Esophagus muscularis mucosa (tissue), 3 donors: ENCODE data around the gene UVSSA.

Experiments used
- POLR2A ChIP-seq: fragments of 450-650 bp; IDR thresholded peaks from one replicate; pipeline ENCODE4 v1.6.1; 2017; ENCODE audit warnings: antibody characterized with exemption, moderate library complexity, mild to moderate bottlenecking, low read depth
- POLR2AphosphoS5 ChIP-seq, 2 donors: sonication (generic); formaldehyde crosslinking; IDR thresholded peaks; one replicate each; pipeline ENCODE4 v1.6.1; 2017; ENCODE audit warnings: antibody characterized with exemption in 2 of 2
- TF ChIP-seq, protein P1 (sequence below), 3 experiments: fragments of 200-600 bp in 2 of 3; fragments of 450-650 bp in 1 of 3; sonication (generic) in 2 of 3; IDR thresholded peaks; one replicate each; pipeline ENCODE4 v1.5.1; 2017 to 2019; ENCODE audit warnings: antibody characterized with exemption in 3 of 3, mild to moderate bottlenecking in 2 of 3, moderate library complexity in 1 of 3

DNA sequence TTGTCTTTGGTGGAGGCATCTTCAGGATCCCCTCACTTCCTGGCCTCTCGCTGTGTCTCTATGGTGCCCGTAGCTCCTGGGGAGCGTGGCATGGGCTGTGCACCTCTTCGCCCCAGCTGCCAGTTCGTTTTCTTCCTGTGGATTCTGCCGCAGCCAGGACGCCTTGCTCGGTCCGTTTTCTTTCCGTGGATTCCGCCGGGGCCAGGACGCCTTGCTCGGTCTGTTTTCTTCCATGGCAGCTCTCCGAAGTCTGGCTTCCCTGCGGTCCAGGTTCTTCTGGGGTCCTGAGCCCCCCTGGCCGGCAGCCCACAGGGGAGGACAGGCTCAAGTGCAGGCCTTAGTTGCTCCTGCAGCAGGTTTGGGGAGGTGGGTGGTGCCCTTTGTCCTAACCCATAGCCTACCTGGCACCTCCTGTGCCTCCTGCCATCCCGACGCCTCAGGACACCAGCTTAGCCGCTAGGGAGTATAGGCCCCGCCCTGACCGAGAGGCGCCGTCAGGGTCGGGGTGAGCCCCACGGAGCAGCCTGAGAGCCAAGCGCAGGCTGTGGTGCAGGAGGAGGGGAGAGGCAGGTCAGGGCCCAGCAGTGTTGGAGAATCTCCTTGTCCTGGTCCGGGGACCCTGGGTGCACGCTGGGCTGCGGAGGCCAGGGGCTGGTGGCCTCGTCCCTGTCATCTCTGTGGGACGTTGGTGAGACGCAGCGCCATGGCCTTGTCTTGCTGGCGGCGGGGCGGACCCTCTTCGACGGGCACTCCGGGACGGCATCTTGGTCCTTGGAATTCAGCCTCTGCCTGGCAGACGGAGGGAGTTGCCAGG, 27.1 kb downstream of the UVSSA start:
- TF ChIP-seq, protein P1, sequence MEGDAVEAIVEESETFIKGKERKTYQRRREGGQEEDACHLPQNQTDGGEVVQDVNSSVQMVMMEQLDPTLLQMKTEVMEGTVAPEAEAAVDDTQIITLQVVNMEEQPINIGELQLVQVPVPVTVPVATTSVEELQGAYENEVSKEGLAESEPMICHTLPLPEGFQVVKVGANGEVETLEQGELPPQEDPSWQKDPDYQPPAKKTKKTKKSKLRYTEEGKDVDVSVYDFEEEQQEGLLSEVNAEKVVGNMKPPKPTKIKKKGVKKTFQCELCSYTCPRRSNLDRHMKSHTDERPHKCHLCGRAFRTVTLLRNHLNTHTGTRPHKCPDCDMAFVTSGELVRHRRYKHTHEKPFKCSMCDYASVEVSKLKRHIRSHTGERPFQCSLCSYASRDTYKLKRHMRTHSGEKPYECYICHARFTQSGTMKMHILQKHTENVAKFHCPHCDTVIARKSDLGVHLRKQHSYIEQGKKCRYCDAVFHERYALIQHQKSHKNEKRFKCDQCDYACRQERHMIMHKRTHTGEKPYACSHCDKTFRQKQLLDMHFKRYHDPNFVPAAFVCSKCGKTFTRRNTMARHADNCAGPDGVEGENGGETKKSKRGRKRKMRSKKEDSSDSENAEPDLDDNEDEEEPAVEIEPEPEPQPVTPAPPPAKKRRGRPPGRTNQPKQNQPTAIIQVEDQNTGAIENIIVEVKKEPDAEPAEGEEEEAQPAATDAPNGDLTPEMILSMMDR (IDR thresholded peaks at IDR 0.05): no peak
- TF ChIP-seq POLR2AphosphoS5 (IDR thresholded peaks at IDR 0.05) (no peak), POLR2A (no peak)
